T-helper 22 cell (primary cell): Measurements from ENCODE around the gene HRK.

Source experiments
- DNase-seq: peaks from one replicate; pipeline ENCODE4 v3.0.0-alpha.2; 2020; ENCODE audit warnings: low read depth

The HRK gene

DNA sequence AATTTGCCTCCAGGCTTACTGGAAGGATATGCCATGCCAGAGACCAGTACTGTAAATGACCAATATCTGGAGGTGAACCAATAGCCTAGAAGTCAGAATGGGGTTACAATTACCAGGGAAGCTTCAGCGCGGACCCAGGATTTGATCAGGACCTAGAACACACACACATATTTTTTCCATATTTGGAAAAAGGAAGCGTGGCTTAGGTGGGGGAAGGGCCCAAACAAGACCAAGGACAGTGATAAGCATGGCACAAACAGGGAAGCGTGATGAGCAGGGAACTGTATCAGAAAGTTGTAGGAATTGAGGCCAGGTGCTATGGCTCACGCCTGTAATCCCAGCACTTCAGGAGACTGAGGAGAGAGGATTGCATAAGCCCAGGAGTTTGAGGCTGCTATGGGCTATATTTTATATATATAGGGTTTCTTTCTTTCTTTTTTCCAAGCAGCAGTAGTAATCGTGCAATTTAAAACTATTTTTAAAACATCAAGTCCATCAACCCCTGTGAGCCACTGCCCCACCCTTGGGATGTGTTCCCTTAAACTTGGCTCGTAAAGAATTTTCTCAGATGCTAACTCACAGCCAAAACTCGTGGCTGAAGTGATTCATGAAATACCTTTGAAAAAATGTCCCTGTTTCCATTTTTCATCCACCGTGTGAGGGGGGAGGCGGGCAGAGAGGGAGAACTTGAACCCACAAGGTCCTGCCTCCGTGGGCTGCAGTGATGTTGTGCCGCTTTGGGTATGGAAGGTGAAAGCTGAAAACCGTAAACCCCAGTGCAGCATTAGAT, 16.7 kb downstream of the HRK start:
- DNase-seq: no peak

DNA sequence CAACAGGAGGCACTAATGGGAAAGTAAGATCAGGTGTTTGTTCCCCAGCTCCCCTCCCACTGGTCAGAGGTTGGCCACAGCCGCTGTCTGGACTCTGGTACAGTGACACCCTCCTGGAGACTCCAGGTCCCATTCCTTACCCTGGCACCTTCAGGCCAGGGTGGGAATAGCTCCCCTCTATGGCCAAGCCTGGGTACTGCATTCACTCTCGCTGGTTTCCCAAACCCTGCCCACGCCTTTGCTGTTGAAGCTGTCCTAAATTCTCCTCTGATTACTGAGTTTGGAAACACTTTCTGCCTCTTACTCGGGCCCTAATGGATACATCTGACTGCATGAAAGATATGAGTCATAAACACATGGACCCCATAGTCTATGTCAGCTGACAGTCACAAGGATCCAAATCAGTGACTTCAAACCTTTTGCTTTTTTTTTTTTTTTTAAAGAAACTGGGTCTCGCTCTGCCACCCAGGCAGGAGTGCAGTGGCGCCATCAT, 17.9 kb downstream of the HRK start:
- no peak for DNase-seq

DNA sequence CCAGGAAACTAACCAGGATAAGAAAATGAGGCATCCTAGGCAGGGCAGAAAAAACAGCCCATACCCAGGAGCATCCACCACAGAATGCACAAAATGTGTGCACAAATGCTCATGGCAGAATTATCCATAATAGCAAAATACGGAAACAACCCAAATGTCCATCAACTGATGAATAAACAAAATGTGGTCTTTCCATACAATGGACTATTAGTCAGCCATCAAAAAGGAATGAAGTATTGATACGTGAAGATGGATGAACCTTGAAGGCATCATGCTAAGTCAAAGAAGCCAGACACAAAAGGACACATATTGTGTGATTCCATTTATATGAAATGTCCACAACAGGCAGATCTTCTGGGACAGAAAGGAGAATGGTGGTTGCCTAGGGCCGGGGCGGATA, 19.1 kb downstream of the HRK start:
- no peak for DNase-seq

DNA sequence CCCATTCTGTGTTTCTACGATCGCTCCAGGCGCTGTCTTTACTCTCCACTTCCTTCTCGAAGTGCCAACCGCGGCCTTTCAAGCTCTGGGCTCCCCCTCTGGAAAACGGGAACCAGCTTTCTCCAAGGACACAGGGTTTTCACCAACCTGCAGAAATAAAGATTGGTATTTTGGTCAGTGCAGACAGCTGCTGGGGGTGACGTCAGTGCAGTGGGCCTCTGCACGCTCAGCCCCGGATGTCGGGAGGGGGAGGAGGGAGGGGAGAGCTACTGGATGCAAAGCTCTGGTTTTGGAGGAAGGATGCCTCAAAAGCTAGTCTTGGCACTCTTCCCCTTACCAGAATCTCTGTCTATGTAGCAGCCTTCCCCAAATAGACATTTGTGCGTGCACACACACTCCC, 19.9 kb downstream of the HRK start:
- DNase-seq: no peak

DNA sequence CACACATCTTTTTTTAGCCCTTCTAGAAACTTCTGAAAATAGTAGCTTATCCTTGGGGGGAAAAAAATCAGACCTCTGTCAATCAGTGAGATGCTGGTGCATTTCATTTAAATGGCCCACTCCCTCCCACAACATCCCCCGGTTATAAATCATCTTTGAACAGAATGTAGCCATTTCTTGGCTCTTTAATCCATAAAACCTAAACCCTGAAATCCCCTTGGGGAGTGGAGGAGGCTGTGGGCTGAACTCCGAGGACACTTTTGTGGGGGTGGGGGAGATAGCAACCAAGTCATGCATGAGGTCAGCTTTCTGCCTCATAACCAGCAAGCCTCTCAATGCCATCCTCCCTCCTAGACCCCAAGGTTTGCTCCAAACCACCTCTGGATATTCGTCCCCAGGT, 21.0 kb downstream of the HRK start:
- DNase-seq: no peak

- no peak for DNase-seq
Observed at GRCh38 chr12:116859079-116859478, 22.2 kb downstream of the HRK start.

DNA sequence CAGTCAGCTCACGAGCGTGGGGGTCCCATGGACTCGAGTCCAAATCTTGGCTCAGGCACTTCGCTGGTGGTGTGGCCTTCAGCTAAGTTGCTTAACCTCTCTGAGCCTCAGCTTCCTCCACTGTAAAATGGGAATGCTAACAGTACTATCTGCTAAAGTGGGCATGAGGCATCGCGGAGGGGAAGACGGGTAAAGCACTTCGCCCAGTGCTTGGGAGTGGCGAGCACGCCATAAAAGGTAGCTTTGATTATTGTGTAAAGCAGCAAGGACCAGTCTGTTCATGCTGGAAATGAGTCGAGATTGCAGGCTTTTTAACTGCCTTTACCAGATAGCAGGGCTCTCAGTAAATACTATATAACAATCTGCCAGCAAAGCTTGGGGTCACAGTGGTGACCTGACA, 24.5 kb downstream of the HRK start:
- DNase-seq: no peak

DNA sequence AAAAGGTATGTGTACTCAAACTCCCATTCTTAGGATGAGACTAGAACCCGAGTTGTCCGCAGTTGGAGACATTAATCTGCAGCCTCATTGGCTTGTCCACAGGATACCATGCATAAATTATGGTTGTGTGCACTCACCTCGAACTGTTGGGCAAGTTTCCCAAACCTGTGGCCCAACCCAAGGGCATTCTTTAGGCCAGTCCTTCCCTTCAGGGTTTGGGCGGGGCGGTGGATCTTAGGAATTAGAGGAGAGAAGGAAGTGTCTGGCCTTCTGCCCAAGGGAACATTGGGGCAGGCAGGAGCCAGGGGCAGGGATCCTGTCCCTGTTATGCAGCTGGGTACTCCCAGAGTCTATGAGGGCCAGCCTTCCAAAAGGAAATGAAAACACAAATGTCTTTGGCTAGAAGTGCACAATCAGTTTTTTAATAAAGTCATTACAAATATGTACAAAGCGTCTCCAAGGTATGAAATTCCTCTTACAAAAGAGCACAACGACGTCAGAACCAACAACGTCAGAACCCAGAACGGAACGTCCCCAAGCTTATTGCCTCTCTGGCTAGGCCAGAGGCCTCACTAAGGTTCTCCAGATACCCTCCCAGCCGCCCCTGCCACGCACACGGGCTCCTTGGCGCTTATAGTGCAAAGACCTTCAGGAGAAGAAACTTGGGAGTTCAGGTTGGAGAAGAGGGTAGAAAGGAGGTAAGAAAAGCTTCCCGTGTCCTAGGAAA, 25.3 kb downstream of the HRK start:
- DNase-seq: no peak

- DNase-seq: no peak
Observed at GRCh38 chr12:116853507-116853906, 27.7 kb downstream of the HRK start.

GRCh38 chr12:116852303-116852702, 28.9 kb downstream of the HRK start:
- DNase-seq: no peak

DNA sequence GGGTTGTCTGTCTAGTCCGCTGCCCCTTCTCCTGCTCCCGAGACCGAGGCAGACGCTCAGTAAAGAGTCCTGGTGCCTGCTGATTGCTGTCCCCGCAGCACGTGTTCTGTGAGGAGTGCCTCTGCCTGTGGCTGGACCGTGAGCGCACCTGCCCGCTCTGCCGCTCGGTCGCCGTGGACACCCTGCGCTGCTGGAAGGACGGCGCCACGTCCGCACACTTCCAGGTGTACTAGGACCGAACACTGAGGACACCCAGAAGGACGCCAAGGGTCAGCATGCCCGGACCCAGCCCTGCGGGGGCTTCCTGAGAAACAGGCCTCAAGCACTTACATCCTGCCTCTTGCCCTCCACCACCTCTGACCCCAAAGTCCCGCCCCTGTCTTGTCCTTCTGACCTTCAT, 32.0 kb downstream of the HRK start:
- no peak for DNase-seq

DNA sequence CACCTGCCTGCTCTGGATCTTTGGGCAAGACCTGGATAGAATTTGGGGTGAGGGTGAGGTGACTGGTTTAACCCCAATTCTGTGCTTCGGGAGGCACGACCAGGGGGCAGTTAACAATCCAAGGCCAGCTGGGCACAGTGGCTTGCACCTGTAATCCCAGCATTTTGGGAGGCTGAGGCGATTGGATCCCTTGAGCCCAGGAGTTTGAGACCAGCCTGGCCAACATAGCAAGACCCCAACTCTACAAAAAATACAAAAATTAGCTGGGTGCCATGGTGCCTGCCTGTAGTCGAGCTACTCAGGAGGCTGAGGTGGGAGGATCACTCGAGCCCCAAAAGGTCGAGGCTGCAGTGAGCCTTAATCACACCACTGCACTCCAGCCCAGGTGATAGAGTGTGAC, 38.2 kb downstream of the HRK start:
- no peak for DNase-seq

DNA sequence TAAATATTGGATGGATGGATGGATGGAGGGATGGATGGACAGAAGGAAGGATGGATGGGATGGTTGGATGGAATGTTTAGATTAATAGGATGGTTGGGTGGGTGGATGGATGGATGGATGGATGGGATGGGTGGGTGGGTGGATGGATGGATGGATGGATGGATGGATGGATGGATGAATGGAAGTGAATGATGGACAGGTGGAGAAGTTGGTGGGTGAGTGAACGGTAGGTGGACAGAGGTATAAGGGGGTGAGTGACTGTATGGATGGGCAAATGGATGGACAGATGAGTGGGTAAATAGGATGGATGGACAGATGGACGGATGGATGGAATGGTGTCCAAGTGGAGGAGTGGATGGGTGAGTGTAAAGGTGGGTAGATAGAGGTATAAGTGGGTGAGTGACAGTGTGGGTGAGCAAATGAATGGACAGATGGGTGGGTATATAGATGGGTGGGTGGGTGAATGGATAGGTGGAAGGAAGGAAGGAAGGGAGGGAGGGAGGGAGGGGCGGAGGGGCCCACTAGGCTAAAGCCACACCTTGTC, 41.9 kb downstream of the HRK start:
- no peak for DNase-seq

GRCh38 chr12:116838365-116838764, 42.9 kb downstream of the HRK start:
- DNase-seq: no peak

GRCh38 chr12:116837097-116837496, 44.1 kb downstream of the HRK start:
- DNase-seq: no peak

GRCh38 chr12:116835484-116835883, 45.8 kb downstream of the HRK start:
- no peak for DNase-seq

GRCh38 chr12:116833474-116833873, 47.8 kb downstream of the HRK start:
- DNase-seq: no peak

GRCh38 chr12:116832353-116832752, 48.9 kb downstream of the HRK start:
- no peak for DNase-seq

DNA sequence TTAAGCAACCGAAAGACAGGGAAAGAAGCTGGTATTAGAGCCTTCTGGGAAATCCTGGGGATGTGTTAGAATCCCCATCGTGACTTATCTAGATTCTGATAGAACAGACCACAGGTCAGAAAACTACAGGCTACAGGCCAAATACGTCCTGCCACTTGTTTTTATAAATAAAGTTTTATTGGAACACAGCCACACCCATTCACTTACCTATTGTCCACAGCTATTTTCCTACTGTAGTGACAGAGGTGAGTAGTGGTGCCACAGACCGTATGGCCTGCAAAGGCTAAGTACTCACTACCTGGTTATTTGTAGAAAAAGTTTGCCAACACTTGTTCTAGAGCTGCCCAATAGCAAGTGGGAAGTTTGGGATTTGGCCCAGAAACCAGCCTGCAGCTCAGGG, 53.8 kb downstream of the HRK start:
- DNase-seq: no peak

DNA sequence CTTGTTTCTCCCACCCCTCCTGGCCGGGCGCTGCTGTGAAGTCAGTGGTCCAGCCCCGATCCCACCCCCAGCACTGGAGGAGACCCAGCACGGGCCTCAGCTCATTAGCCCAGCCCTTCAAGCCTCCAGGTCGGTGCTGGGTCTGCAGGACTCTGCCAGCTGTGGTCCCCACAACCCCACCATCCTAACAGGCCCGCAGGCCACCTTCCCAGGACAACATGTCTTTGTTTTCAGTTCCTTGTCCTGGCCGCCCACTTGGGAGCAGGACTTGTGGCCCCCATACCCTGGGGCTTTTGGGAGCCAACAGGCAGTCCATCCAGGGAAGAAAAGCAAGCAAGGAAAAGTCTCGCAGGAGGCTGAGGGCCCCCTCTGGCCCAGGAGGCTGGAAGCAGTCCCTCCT, 60.0 kb downstream of the HRK start:
- no peak for DNase-seq

GRCh38 chr12:116820064-116820656, 61.1 kb downstream of the HRK start:
- DNase-seq: no peak

DNA sequence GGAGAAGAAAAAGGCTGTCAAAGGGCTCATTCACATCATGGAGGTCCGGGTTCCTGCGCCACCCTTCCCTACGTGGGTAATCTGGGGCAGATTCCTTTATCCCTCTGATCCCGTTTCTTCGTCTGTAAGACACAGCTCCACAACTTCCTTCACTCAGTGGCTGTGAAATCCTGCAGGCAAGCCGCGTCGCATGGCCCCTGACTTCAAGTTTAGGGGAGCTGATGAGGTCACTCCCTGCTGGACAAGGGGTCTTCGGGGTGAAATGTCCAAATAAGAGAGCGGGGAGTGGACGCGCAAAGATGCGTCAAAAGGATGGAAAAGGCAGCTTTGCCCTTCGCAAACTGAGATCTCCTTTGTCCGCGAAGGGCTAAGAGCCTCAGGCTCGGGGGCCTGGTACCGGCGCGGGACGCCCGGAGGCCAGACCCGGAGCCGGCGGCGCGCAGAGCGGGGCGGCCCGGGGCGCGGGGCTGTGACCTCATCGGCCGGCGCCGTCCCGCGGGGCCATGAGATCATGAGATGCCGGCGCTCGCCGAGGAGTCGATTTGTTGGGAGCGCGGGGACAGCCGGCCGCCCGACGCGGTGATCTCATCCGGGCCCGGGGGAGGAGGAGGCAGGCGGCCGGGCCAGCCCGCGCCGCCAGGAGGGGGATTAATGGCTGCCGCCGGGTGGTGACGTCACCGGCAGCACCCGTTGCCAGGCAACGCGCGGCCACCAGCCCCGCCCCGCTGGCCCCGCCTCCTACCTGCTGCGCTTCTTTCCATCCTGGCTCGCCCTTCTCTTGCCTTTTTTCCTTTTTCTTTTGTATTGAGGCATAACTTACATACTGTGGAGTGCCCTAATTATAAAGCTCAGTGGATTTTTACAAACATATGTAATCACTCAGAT, 62.1 kb downstream of the HRK start:
- peak; percentile 85 for DNase-seq
